Neural cell (in vitro differentiated cells): Measurements from ENCODE around the gene ATF6. TPM values are rescaled to one million over a fixed set of nuclear protein-coding genes. Genes with fewer than 3 reads are reported as not detected.

Experiments used
- H2AFZ ChIP-seq: fragments of 200-600, 300-800 bp; sonication (generic), shearing (Covaris generic); 2 replicates; pipeline ENCODE4 v1.6.0; 2014; ENCODE audit warnings: low read depth, mild to moderate bottlenecking, antibody characterized with exemption, low read length, moderate library complexity
- H3F3A ChIP-seq: fragments of 200-600 bp; shearing (Covaris generic); 2 replicates; pipeline ENCODE4 v1.6.1; 2016; ENCODE audit warnings: mild to moderate bottlenecking, moderate library complexity, mixed read lengths, antibody characterized with exemption, low read length; ENCODE audit not compliant: insufficient read depth, poor library complexity, severe bottlenecking
- H3K27ac ChIP-seq: fragments of 200-600, 300-800 bp; sonication (generic), shearing (Covaris generic); 2 replicates; pipeline ENCODE4 v1.5.1; 2014; ENCODE audit warnings: mild to moderate bottlenecking, low read length, moderate library complexity
- H3K27me3 ChIP-seq: fragments of 300-800, 200-600 bp; sonication (generic), shearing (Covaris generic); 2 replicates; pipeline ENCODE4 v1.6.0; 2014; ENCODE audit warnings: mild to moderate bottlenecking, low read depth, low read length, moderate library complexity; ENCODE audit not compliant: insufficient read depth
- H3K36me3 ChIP-seq: fragments of 300-800, 200-600 bp; sonication (generic), shearing (Covaris generic); 2 replicates; pipeline ENCODE4 v1.5.1; 2014; ENCODE audit warnings: mild to moderate bottlenecking, antibody characterized with exemption, low read length, moderate library complexity; ENCODE audit not compliant: insufficient read depth
- H3K4me2 ChIP-seq: fragments of 300-800, 200-600 bp; sonication (generic), shearing (Covaris generic); 2 replicates; pipeline ENCODE4 v1.6.0; 2014; ENCODE audit warnings: mild to moderate bottlenecking, low read length
- H3K4me3 ChIP-seq: fragments of 300-800, 200-600 bp; sonication (generic), shearing (Covaris generic); 2 replicates; pipeline ENCODE4 v1.5.1; 2014; ENCODE audit warnings: mild to moderate bottlenecking, low read length, moderate library complexity
- H3K79me2 ChIP-seq: fragments of 200-600 bp; shearing (Covaris generic); replicated peaks from 2 replicates; pipeline ENCODE4 v1.6.0; 2014; ENCODE audit warnings: mild to moderate bottlenecking, low read length, moderate library complexity; ENCODE audit not compliant: insufficient read depth
- H3K9ac ChIP-seq: fragments of 300-800, 200-600 bp; sonication (generic), shearing (Covaris generic); 2 replicates; pipeline ENCODE4 v1.6.1; 2016; ENCODE audit warnings: mild to moderate bottlenecking, low read length, mixed read lengths
- H3K9me2 ChIP-seq: fragments of 200-600 bp; shearing (Covaris generic); 2 replicates; pipeline ENCODE4 v1.6.1; 2016; ENCODE audit warnings: mild to moderate bottlenecking, low read length, mixed read lengths; ENCODE audit not compliant: insufficient read depth
- H3K9me3 ChIP-seq: fragments of 200-600, 300-800 bp; sonication (generic), shearing (Covaris generic); 2 replicates; pipeline ENCODE4 v1.6.1; 2016; ENCODE audit warnings: mild to moderate bottlenecking, mixed run types, low read length, moderate library complexity, mixed read lengths
- H4K20me1 ChIP-seq: fragments of 200-600 bp; shearing (Covaris generic); 2 replicates; pipeline ENCODE4 v1.6.1; 2016; ENCODE audit warnings: mild to moderate bottlenecking, mixed run types; ENCODE audit not compliant: insufficient read depth
- EP300 ChIP-seq: fragments of 450-650 bp; conservative IDR thresholded peaks from 2 replicates; pipeline ENCODE4 v1.6.1; 2014; ENCODE audit warnings: antibody characterized with exemption, mild to moderate bottlenecking, moderate library complexity; ENCODE audit not compliant: poor library complexity, severe bottlenecking
- EZH2 ChIP-seq: fragments of 200-600, 300-800 bp; shearing (Covaris generic), sonication (generic); IDR thresholded peaks from 2 replicates; pipeline ENCODE4 v1.6.1; 2014; ENCODE audit warnings: antibody characterized with exemption, low read length, borderline replicate concordance, mild to moderate bottlenecking; ENCODE audit not compliant: insufficient read depth, poor library complexity, severe bottlenecking
- MXI1 ChIP-seq: fragments of 450-650 bp; conservative IDR thresholded peaks from 2 replicates; pipeline ENCODE4 v1.6.1; 2014; ENCODE audit warnings: antibody characterized with exemption, mild to moderate bottlenecking; ENCODE audit not compliant: poor library complexity, severe bottlenecking
- POLR2AphosphoS5 ChIP-seq: IDR thresholded peaks from 2 replicates; pipeline ENCODE4 v1.6.1; 2012
- RAD21 ChIP-seq: fragments of 450-650 bp; conservative IDR thresholded peaks from 2 replicates; pipeline ENCODE4 v1.6.1; 2014; ENCODE audit warnings: antibody characterized with exemption, mild to moderate bottlenecking, moderate library complexity
- SMC3 ChIP-seq: fragments of 450-650 bp; conservative IDR thresholded peaks from 2 replicates; pipeline ENCODE4 v1.6.1; 2014; ENCODE audit warnings: antibody characterized with exemption, mild to moderate bottlenecking, moderate library complexity; ENCODE audit not compliant: poor library complexity
- TAF1 ChIP-seq: IDR thresholded peaks from 2 replicates; pipeline ENCODE4 v1.6.1; 2012; ENCODE audit warnings: low read depth
- polyA plus RNA-seq: library from polyadenylated mRNA; depleted of rRNA; stranded (reverse); fragments of >200 nt; gene quantifications from 2 replicates; pipeline ENCODE4 v1.2.3, GENCODE V29; 2014
- TF ChIP-seq, protein P1 (sequence below): IDR thresholded peaks from 2 replicates; pipeline ENCODE4 v1.6.1; 2012; ENCODE audit warnings: borderline replicate concordance
- TF ChIP-seq, protein P2 (sequence below): fragments of 450-650 bp; IDR thresholded peaks from 2 replicates; pipeline ENCODE4 v1.5.1; 2014; ENCODE audit warnings: antibody characterized with exemption, mild to moderate bottlenecking, moderate library complexity; ENCODE audit not compliant: poor library complexity, severe bottlenecking

Gene ATF6
- polyA plus RNA-seq, 1 donor from 2014 or later: 16.6 TPM

DNA sequence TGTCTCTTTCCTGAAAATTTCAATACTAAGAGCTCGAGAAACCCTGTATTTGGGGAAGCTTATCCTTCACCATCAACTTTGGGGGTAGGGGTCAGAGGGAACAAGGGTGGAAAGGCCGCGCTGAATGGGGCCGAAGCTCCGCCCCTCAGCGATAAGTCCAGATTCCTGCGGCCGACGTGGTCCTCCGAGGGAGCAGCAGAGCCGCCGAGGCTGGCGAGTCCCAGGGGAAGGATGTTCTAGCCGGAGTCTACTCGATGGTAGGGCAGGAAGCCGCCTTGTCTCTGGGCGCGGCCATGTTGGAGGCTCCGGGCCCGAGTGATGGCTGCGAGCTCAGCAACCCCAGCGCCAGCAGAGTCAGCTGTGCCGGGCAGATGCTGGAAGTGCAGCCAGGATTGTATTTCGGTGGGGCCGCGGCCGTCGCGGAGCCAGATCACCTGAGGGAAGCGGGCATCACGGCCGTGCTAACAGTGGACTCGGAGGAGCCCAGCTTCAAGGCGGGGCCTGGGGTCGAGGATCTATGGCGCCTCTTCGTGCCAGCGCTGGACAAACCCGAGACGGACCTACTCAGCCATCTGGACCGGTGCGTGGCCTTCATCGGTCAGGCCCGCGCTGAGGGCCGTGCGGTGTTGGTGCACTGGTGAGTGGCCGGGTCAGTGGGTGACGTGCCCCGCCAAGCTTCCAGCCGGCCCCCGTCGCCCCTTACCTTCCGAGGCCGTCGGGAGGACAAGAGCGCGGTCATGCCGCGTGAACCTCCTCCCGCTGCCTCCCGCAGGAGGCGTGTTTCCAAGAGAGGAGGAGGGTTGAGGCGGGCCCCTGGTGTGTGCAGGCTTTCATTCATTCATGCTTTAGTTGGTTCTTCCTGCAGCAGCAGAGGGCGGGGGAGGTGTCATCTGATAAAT lies 16.4 kb upstream of the ATF6 start, which contains the start of gene DUSP12:
Gene DUSP12, plus strand, starts transcription at position 278 of the 899 bp plus-strand sequence. Its CDS starts 16 bp downstream, at position 294.
- Histone ChIP-seq H3K9ac (peak within 1 kb of the TSS; percentile 98), H3K9me3 (no peaks in the 10 kb centered on the region), H3K4me3 (peak within 1 kb of the TSS; percentile 81), H3K36me3 (no peaks in the 10 kb centered on the region), H3K27ac (peak within 1 kb of the TSS; percentile 99), H3K79me2 (peaks cover 23% of the 10 kb centered on the region), H3K27me3 (no peaks in the 10 kb centered on the region), H4K20me1 (no peaks in the 10 kb centered on the region), H3K9me2 (no peaks in the 10 kb centered on the region), H3F3A (no peaks in the 10 kb centered on the region), H2AFZ (peak within 1 kb of the TSS; percentile 83), H3K4me2 (peak within 1 kb of the TSS; percentile 46)
- TF ChIP-seq RAD21 (no peak), MXI1 (peak; percentile 84), POLR2AphosphoS5 (peak; percentile 92), SMC3 (no peak), EP300 (peak; percentile 11), EZH2 (no peak), TAF1 (peak; percentile 81)
- TF ChIP-seq, protein P1, sequence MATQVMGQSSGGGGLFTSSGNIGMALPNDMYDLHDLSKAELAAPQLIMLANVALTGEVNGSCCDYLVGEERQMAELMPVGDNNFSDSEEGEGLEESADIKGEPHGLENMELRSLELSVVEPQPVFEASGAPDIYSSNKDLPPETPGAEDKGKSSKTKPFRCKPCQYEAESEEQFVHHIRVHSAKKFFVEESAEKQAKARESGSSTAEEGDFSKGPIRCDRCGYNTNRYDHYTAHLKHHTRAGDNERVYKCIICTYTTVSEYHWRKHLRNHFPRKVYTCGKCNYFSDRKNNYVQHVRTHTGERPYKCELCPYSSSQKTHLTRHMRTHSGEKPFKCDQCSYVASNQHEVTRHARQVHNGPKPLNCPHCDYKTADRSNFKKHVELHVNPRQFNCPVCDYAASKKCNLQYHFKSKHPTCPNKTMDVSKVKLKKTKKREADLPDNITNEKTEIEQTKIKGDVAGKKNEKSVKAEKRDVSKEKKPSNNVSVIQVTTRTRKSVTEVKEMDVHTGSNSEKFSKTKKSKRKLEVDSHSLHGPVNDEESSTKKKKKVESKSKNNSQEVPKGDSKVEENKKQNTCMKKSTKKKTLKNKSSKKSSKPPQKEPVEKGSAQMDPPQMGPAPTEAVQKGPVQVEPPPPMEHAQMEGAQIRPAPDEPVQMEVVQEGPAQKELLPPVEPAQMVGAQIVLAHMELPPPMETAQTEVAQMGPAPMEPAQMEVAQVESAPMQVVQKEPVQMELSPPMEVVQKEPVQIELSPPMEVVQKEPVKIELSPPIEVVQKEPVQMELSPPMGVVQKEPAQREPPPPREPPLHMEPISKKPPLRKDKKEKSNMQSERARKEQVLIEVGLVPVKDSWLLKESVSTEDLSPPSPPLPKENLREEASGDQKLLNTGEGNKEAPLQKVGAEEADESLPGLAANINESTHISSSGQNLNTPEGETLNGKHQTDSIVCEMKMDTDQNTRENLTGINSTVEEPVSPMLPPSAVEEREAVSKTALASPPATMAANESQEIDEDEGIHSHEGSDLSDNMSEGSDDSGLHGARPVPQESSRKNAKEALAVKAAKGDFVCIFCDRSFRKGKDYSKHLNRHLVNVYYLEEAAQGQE: peak; percentile 88
- TF ChIP-seq, protein P2, sequence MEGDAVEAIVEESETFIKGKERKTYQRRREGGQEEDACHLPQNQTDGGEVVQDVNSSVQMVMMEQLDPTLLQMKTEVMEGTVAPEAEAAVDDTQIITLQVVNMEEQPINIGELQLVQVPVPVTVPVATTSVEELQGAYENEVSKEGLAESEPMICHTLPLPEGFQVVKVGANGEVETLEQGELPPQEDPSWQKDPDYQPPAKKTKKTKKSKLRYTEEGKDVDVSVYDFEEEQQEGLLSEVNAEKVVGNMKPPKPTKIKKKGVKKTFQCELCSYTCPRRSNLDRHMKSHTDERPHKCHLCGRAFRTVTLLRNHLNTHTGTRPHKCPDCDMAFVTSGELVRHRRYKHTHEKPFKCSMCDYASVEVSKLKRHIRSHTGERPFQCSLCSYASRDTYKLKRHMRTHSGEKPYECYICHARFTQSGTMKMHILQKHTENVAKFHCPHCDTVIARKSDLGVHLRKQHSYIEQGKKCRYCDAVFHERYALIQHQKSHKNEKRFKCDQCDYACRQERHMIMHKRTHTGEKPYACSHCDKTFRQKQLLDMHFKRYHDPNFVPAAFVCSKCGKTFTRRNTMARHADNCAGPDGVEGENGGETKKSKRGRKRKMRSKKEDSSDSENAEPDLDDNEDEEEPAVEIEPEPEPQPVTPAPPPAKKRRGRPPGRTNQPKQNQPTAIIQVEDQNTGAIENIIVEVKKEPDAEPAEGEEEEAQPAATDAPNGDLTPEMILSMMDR: peak; percentile 71

DNA sequence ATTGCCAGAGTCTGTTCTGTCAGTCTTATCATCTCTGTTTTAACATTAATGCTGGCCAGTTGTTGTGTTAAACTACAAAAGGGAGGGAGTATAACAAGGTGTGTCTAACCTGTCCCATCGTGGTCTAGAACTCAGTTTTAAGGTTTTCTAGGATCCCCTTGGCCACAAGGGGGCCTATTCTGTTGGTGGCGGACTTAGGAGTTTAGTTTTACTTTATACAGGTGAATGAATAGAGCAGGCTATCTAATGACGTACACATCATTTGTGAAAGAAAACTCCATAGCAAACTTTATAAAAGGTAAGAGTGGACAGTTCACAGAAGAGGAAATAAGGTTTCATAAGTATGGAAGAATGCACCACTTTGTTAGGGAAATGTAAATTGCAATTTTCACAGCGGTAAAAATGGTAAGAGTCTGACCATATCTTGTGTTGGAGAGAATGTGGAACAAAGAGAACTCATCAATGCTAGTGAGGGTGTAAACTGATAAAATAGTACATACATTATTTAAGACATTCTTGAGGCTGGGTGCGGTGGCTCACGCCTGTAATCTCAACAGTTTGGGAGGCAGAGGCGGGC lies 2.5 kb upstream of the ATF6 start:
- no peaks in the 10 kb centered on the region for H3K9me3 ChIP-seq
- TF ChIP-seq, protein P2: no peak
- TF ChIP-seq SMC3 (no peak), RAD21 (no peak), EP300 (no peak), TAF1 (no peak), POLR2AphosphoS5 (no peak), MXI1 (no peak), EZH2 (no peak)
- TF ChIP-seq, protein P1: no peak
- H3K36me3 ChIP-seq: no peaks in the 10 kb centered on the region
- no peaks in the 10 kb centered on the region for H4K20me1 ChIP-seq
- H3F3A ChIP-seq: no peaks in the 10 kb centered on the region
- no peak overlapping the region for H3K4me3 ChIP-seq
- H3K4me2 ChIP-seq: no peak overlapping the region
- H3K27me3 ChIP-seq: no peaks in the 10 kb centered on the region
- peaks cover 23% of the 10 kb centered on the region for H3K79me2 ChIP-seq
- no peak overlapping the region for H3K27ac ChIP-seq
- no peak overlapping the region for H3K9ac ChIP-seq
- no peak overlapping the region for H2AFZ ChIP-seq
- no peaks in the 10 kb centered on the region for H3K9me2 ChIP-seq
